ENCODE measurements around the gene C10orf90. TPM values are rescaled to one million over a fixed set of nuclear protein-coding genes. Genes with fewer than 3 reads are reported as not detected.

Gene C10orf90
- total RNA-seq, 1 experiment from 2014 or later, result 0.59 TPM

DNA sequence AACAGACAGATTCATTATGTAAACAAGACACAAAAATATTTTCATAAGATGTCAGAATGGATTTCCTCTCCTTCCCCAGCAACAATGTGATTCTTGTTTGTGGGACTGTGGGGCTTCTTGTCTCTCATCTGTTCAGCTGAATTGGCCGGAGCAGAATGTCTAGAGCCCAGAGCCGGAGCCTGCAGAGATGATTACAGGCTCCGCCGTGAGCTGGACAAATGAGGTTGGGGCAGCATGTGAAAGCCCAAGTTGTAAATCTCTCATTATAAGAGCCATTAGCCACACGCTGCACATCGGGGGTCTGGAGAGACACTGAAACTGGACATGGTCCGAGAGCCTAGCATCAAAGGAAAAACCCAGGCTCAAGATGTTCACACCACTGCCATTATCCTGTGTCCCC lies 145.2 kb downstream of the C10orf90 start:
- H3K27ac ChIP-seq, result no peak overlapping the region
- peaks cover 6% of the 10 kb centered on the region; the same call in 1 of the 2 replicates for H3F3A ChIP-seq (ENCODE audit: insufficient read depth, low read depth)
- intact Hi-C loops (cut with micrococcal nuclease; ENCODE audit: unreplicated experiment), result no loop called here
- H3K79me2 ChIP-seq (ENCODE audit: low read depth), result no peaks in the 10 kb centered on the region
- H2AFZ ChIP-seq, result no peak overlapping the region
- H3K9me2 ChIP-seq (ENCODE audit: insufficient read depth), result no peaks in the 10 kb centered on the region
- ChIA-PET POLR2A (ENCODE audit: unreplicated experiment) (no interaction called here), CTCF (no interaction called here)
- H3K4me2 ChIP-seq, result no peak overlapping the region
- no peaks in the 10 kb centered on the region for H3K36me3 ChIP-seq (ENCODE audit: low read depth)
- no peak overlapping the region for H3K4me3 ChIP-seq
- no peaks in the 10 kb centered on the region for H3K27me3 ChIP-seq (ENCODE audit: insufficient read depth, low read depth)
- DNase-seq, result no peak
- H3K9me3 ChIP-seq (ENCODE audit: insufficient read depth, low read depth), result no peaks in the 10 kb centered on the region
- no peak for TF ChIP-seq CTCF (conservative IDR thresholded peaks at IDR 0.05)
- no peak for TF ChIP-seq EZH2 (IDR thresholded peaks at IDR 0.05; ENCODE audit: low read depth)
- H4K20me1 ChIP-seq (ENCODE audit: insufficient read depth), result no peaks in the 10 kb centered on the region
- no TSS peak for BruUV-seq (replicated peaks)
- H3K4me1 ChIP-seq (replicated peaks; ENCODE audit: insufficient read depth), result peaks cover 13% of the 10 kb centered on the region

- BruUV-seq (replicated peaks), result no TSS peak
- intact Hi-C loops (cut with micrococcal nuclease; ENCODE audit: unreplicated experiment), result no loop called here
- Histone ChIP-seq H3K27me3 (ENCODE audit: insufficient read depth, low read depth) (no peaks in the 10 kb centered on the region), H3K4me2 (no peak overlapping the region), H3K79me2 (ENCODE audit: low read depth) (no peaks in the 10 kb centered on the region), H4K20me1 (ENCODE audit: insufficient read depth) (no peaks in the 10 kb centered on the region), H3K4me3 (no peak overlapping the region), H3K4me1 (replicated peaks; ENCODE audit: insufficient read depth) (peaks cover 13% of the 10 kb centered on the region), H3K9me2 (ENCODE audit: insufficient read depth) (no peaks in the 10 kb centered on the region), H3K9me3 (ENCODE audit: insufficient read depth, low read depth) (no peaks in the 10 kb centered on the region), H3F3A (ENCODE audit: insufficient read depth, low read depth) (peaks cover 6% of the 10 kb centered on the region; the same call in 1 of the 2 replicates), H3K27ac (no peak overlapping the region), H3K36me3 (ENCODE audit: low read depth) (no peaks in the 10 kb centered on the region), H2AFZ (no peak overlapping the region)
- ChIA-PET CTCF (no interaction called here), POLR2A (ENCODE audit: unreplicated experiment) (no interaction called here)
- no peak for DNase-seq
- TF ChIP-seq CTCF (conservative IDR thresholded peaks at IDR 0.05) (no peak), EZH2 (IDR thresholded peaks at IDR 0.05; ENCODE audit: low read depth) (no peak)
These were observed 146.0 kb downstream of the C10orf90 start for GRCh38 chr10:126524526-126524925.

- POLR2A ChIA-PET (ENCODE audit: unreplicated experiment), result no interaction called here
- H3K27ac ChIP-seq, result no peak overlapping the region
- no peak for DNase-seq
These were observed 147.4 kb downstream of the C10orf90 start for GRCh38 chr10:126523071-126523470.

More at GRCh38 chr10:126523071-126523470, 147.4 kb downstream of the C10orf90 start:
- H3F3A ChIP-seq (ENCODE audit: insufficient read depth, low read depth), result peaks cover 6% of the 10 kb centered on the region; the same call in 1 of the 2 replicates
- H3K9me2 ChIP-seq (ENCODE audit: insufficient read depth), result no peaks in the 10 kb centered on the region
- no TSS peak for BruUV-seq (replicated peaks)
- H3K27me3 ChIP-seq (ENCODE audit: insufficient read depth, low read depth), result no peaks in the 10 kb centered on the region
- H2AFZ ChIP-seq, result no peak overlapping the region
- intact Hi-C loops (cut with micrococcal nuclease; ENCODE audit: unreplicated experiment), result no loop called here
- CTCF ChIA-PET, result no interaction called here
- H4K20me1 ChIP-seq (ENCODE audit: insufficient read depth), result no peaks in the 10 kb centered on the region
- H3K4me3 ChIP-seq, result no peak overlapping the region
- no peaks in the 10 kb centered on the region for H3K36me3 ChIP-seq (ENCODE audit: low read depth)
- peaks cover 13% of the 10 kb centered on the region for H3K4me1 ChIP-seq (replicated peaks; ENCODE audit: insufficient read depth)
- H3K9me3 ChIP-seq (ENCODE audit: insufficient read depth, low read depth), result no peaks in the 10 kb centered on the region
- H3K4me2 ChIP-seq, result no peak overlapping the region
- TF ChIP-seq CTCF (conservative IDR thresholded peaks at IDR 0.05) (no peak), EZH2 (IDR thresholded peaks at IDR 0.05; ENCODE audit: low read depth) (no peak)
- no peaks in the 10 kb centered on the region for H3K79me2 ChIP-seq (ENCODE audit: low read depth)

Data from PC-9 (cell line).